Activated naive CD4-positive, alpha-beta T cell treated with anti-CD3 and anti-CD28 coated beads for 36 hours (primary cell): ENCODE measurements around the gene CCDC192. TPM values are rescaled to one million over a fixed set of nuclear protein-coding genes. Genes with fewer than 3 reads are reported as not detected.

Source experiments
- CTCF ChIA-PET: fragments of 350-600 bp; sonication (Branson Sonifier 250); formaldehyde crosslinking; loops from one replicate; lab custom pipeline; 2021; ENCODE audit warnings: antibody characterized with exemption; lab: Charles Lee
- DNase-seq: peaks from one replicate; pipeline ENCODE4 v3.0.0-alpha.2; 2020
- H3K27ac Mint-ChIP-seq: one replicate; pipeline ENCODE4 v1.8.0; 2021; ENCODE audit warnings: mild to moderate bottlenecking, mixed read lengths
- H3K27me3 Mint-ChIP-seq: one replicate; pipeline ENCODE4 v1.8.0; 2021; ENCODE audit warnings: low read depth, mixed read lengths
- H3K36me3 Mint-ChIP-seq: one replicate; pipeline ENCODE4 v1.8.0; 2021; ENCODE audit warnings: low read depth, mixed read lengths
- H3K4me1 Mint-ChIP-seq: one replicate; pipeline ENCODE4 v1.8.0; 2021; ENCODE audit warnings: low read depth, mixed read lengths
- H3K4me3 Mint-ChIP-seq: one replicate; pipeline ENCODE4 v1.8.0; 2021; ENCODE audit warnings: mild to moderate bottlenecking, moderate library complexity, mixed read lengths
- H3K9me3 Mint-ChIP-seq: one replicate; pipeline ENCODE4 v1.8.0; 2021; ENCODE audit warnings: mixed read lengths
- intact Hi-C: fragments of 100-400 bp; cut with micrococcal nuclease; formaldehyde crosslinking; loops from one replicate; pipeline ENCODE4 v1.15.1; 2023
- total RNA-seq, 2 experiments: library from RNA; stranded (reverse); gene quantifications; one replicate each; pipeline ENCODE4 v1.2.3, GENCODE V29; 2021

The CCDC192 gene
- total RNA-seq, 2 experiments from 2014 or later = not detected

DNA sequence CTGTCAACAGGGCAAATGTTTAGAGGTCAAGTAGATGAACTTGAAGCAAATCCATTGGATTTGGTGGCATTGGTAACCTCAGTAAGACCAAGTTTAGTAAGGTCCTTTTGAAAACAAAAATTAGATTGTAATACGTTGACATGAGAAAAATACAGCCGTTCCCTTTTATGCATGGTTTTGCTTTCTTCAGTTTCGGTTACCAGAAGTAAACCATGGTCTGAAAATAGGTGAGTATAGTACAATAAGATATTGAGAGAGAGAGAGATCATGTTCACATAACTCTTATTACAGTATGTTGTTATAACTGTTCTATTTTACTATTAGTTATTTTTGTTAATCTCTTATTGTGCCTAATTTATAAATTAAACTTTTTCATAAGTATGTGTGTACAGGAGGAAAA lies 223.8 kb downstream of the CCDC192 start:
- Mint-ChIP-seq H3K4me1 (no peaks in the 10 kb centered on the region), H3K27ac (no peak overlapping the region), H3K27me3 (no peaks in the 10 kb centered on the region), H3K9me3 (no peaks in the 10 kb centered on the region), H3K36me3 (no peaks in the 10 kb centered on the region), H3K4me3 (no peak overlapping the region)
- DNase-seq = no peak
- CTCF ChIA-PET = no interaction called here
- intact Hi-C loops = no loop called here

DNA sequence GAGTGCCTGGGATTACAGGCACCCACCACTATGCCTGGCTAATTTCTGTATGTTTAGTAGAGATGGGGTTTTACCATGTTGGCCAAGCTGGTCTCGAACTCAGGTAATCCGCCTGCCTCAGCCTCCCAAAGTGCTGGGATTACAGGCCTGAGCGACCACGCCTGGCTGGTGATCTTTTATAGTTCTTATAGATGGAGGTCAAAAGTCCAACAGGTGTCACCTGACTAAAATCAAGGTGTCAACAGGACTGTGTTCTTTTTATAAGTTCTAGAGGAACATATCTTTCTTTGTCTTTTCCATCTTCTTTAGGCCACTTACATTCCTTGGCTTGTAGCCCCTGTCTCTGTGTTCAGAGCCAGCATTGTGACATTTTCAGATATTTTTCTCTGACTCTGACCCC lies 224.9 kb downstream of the CCDC192 start:
- Mint-ChIP-seq H3K36me3 (no peaks in the 10 kb centered on the region), H3K27ac (no peak overlapping the region), H3K4me3 (no peak overlapping the region), H3K27me3 (no peaks in the 10 kb centered on the region), H3K9me3 (no peaks in the 10 kb centered on the region), H3K4me1 (no peaks in the 10 kb centered on the region)
- intact Hi-C loops = no loop called here
- DNase-seq = no peak
- CTCF ChIA-PET = no interaction called here

DNA sequence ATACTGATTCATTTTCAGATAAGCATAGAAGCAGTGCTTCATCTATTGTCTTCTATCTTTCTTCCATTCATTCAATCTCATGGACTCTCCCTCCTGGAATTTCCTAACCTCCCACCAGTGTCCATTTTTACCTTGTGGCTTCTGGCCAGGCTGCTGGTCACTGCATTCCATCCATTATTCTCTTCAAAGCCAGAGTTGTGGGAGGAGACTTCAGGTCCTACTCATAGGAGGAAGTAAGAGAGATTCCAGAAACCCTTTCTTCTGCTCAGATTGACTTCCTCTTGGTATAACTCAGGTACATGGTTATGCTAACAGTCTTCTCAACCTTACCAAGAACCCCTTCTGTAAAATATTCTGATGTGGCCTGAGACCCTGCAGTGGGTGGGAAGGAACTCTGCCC lies 227.1 kb downstream of the CCDC192 start:
- intact Hi-C loops = no loop called here
- no peaks in the 10 kb centered on the region for H3K9me3 Mint-ChIP-seq
- no peak overlapping the region for H3K4me3 Mint-ChIP-seq
- CTCF ChIA-PET = no interaction called here
- no peak overlapping the region for H3K27ac Mint-ChIP-seq
- H3K27me3 Mint-ChIP-seq = no peaks in the 10 kb centered on the region
- no peaks in the 10 kb centered on the region for H3K36me3 Mint-ChIP-seq
- H3K4me1 Mint-ChIP-seq = no peaks in the 10 kb centered on the region
- no peak for DNase-seq

DNA sequence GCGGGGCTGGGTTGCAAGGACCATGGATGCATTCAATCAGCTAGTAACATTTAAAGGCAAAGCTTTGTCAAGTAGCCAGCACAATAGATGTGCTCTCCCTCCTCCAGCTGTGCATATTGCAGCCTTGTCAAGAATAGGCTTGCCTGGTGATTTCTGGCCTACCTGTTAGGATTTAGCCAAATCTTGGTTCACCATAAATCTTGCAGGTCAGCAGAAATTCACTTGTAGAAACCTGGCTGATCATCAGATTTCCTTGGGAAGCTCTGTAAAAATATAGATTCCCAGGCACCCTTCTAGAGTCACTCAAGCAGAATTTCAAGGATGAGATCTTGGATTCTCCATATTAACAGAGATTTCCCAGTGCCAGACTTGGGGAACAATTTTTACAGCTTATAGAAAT lies 228.2 kb downstream of the CCDC192 start:
- Mint-ChIP-seq H3K9me3 (no peaks in the 10 kb centered on the region), H3K36me3 (no peaks in the 10 kb centered on the region), H3K27ac (no peak overlapping the region), H3K4me3 (no peak overlapping the region), H3K4me1 (no peaks in the 10 kb centered on the region), H3K27me3 (no peaks in the 10 kb centered on the region)
- CTCF ChIA-PET = no interaction called here
- intact Hi-C loops = no loop called here
- DNase-seq = no peak

DNA sequence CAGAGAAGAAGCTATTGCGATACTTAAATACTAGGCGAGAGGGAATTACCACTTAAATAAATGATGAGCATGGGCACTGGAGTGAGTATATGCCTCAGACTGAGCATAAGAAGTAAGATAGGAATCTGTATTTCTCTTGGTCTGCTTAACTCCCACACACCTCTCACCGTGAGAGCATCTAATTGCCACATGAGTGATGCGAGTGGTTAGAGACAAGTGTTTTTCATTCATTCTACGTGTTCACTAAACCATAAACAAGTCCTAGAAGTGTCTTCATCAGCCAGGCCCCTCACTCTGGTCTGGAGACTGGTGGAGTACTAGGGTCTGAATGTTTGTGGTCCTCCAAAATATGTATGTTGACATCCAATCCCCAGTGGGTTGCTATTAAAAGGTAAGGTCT lies 230.2 kb downstream of the CCDC192 start:
- Mint-ChIP-seq H3K9me3 (no peaks in the 10 kb centered on the region), H3K27ac (no peak overlapping the region), H3K27me3 (no peaks in the 10 kb centered on the region), H3K4me1 (peaks cover 3% of the 10 kb centered on the region), H3K4me3 (no peak overlapping the region), H3K36me3 (no peaks in the 10 kb centered on the region)
- no peak for DNase-seq
- CTCF ChIA-PET = no interaction called here
- intact Hi-C loops = no loop called here

DNA sequence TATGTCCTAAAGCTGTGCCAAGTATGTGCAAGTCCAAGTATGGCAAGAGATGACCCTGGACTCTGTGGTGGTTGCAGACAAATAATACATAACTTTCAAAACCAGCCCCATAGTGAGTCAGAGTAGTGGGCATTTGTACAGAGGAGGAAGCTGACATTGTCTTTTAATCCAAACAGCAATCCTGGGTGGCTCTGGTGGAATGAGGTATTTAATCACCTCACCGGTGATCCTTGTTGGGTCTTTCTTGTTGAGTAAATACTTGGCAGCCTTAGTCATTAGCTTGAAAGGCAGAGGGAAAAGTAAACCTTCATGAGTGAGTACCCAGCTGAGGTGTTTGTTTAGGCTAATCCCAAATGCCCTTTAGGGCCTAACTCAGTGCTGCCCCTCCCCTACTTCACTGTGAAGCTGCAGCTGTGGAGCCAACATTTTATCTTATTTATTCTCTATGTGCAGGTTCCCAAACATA lies 231.6 kb downstream of the CCDC192 start:
- DNase-seq = no peak
- CTCF ChIA-PET = no interaction called here
- intact Hi-C loops = no loop called here

DNA sequence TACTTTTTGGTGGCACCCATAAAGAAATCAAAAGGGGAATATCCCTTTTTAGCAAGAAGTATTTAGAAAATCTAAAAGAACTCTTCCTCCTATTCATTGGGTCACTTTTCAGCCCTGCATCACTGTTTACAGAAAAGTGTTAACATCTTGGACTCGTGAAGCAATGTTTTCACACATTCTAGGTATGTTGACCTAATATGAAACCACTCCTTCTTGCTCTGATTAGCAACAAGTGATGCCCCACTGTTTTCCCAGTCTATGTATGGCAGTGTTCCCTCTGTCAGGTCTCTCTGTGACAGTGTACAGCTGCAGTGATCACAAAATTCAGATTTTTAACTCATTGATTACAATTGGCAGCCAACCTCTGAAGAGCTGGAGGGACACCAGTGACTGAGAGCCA lies 232.2 kb downstream of the CCDC192 start:
- H3K27ac Mint-ChIP-seq = no peak overlapping the region
- peaks cover 3% of the 10 kb centered on the region for H3K4me1 Mint-ChIP-seq
- H3K4me3 Mint-ChIP-seq = no peak overlapping the region
- no peaks in the 10 kb centered on the region for H3K36me3 Mint-ChIP-seq
- no peaks in the 10 kb centered on the region for H3K27me3 Mint-ChIP-seq
- H3K9me3 Mint-ChIP-seq = no peaks in the 10 kb centered on the region
- CTCF ChIA-PET = no interaction called here
- intact Hi-C loops = no loop called here
- DNase-seq = no peak

More for the DNA sequence above, 231.6 kb downstream of the CCDC192 start:
- Mint-ChIP-seq H3K9me3 (no peaks in the 10 kb centered on the region), H3K27ac (no peak overlapping the region), H3K4me3 (no peak overlapping the region), H3K27me3 (no peaks in the 10 kb centered on the region), H3K36me3 (no peaks in the 10 kb centered on the region), H3K4me1 (peaks cover 3% of the 10 kb centered on the region)

DNA sequence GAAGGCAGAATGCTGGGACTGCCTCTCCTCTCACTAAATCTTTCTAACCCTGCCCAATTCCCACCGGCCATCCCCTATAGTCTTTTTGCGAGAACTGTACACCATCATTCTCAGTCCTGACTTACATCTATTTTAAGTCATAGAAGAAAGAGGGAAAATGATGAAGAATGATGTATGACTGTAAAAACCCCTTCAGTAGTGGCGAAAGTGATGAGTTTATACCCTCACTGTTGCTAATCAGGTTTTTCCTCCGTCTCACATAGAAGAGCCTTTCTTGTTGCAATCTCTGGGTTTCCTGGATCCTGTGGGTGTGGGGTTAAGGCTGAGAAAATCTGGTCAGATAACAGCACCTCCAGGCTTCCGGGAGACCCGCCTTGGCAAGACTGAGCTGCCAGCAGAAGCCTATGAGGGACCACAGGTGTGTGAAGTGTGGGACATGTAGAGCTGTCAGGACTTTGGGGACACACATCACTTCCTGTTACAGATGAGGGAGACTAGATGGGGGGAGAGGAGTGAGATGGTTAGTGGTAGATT lies 233.3 kb downstream of the CCDC192 start:
- Mint-ChIP-seq H3K36me3 (peaks cover 1% of the 10 kb centered on the region), H3K4me3 (no peak overlapping the region), H3K27me3 (no peaks in the 10 kb centered on the region), H3K27ac (peak overlapping the region; percentile 80), H3K9me3 (no peaks in the 10 kb centered on the region), H3K4me1 (peaks cover 4% of the 10 kb centered on the region)
- intact Hi-C loops = loop anchor here (1.0 kb wide), 1 partner anchor 147 kb away; the partner anchor contains the start of gene SLC12A2
- CTCF ChIA-PET = no interaction called here
- DNase-seq = peak; percentile 45

DNA sequence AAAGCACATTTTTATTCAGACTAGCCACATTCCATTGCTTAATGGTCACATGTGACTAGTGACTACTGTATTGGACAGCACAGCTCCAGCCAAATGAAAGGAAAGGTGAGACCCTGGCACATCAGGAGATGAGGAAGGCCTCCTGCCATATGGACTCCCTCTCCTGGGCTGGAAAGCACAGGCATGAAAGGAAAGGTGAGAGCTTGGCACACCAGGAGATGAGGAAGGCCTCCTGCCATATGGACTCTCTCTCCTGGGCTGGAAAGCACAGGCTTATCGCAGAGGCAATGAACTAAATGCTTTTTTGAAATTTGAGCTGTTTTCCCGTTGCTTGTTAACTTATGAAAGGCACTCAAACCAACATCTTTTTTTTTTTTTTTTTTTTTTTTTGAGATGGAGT lies 235.6 kb downstream of the CCDC192 start:
- Mint-ChIP-seq H3K9me3 (no peaks in the 10 kb centered on the region), H3K27ac (no peak overlapping the region), H3K4me3 (no peak overlapping the region), H3K27me3 (no peaks in the 10 kb centered on the region), H3K36me3 (peaks cover 1% of the 10 kb centered on the region), H3K4me1 (peaks cover 11% of the 10 kb centered on the region)
- CTCF ChIA-PET = no interaction called here
- DNase-seq = no peak
- intact Hi-C loops = no loop called here

DNA sequence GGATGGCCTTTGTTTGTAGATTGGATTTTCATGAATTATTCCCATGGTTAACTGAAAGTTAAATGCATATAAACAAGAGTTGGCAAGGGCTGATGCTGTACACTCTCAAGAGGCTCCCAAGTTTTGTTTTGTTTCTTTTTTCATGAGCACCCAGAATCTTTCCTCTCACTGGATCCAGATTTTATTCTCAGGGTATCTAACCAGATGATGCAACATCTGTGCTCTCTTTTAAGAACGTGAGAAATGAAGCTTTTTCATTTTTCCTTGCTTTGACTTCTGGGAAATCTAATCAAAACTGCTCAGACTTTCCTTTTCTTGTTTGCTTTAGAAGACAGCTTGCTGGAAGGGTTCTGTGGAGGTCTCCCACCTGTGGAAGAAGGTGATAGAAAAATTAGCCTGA lies 237.7 kb downstream of the CCDC192 start:
- Mint-ChIP-seq H3K4me1 (peaks cover 11% of the 10 kb centered on the region), H3K27me3 (no peaks in the 10 kb centered on the region), H3K27ac (no peak overlapping the region), H3K9me3 (no peaks in the 10 kb centered on the region), H3K36me3 (peaks cover 1% of the 10 kb centered on the region), H3K4me3 (no peak overlapping the region)
- DNase-seq = no peak
- CTCF ChIA-PET = no interaction called here
- intact Hi-C loops = no loop called here

DNA sequence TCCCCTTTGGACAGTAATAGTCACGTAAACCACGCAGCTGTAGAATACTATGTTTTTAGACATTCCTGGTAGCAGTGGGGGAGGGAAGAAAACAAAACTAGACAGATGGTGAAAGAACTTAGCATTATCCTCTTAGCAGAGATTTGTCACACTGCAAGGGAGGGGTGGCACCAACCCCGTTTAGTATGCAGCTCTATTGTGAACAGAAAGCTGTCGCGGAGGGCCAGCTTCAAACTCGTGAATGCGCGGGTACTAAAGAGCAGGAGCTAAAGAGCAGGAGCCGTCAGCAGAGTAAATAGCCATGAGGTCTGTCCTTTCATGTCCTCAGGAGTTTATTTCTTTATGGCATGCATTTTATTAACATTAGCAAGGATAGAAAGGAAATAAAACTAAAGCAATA lies 238.5 kb downstream of the CCDC192 start:
- H3K4me3 Mint-ChIP-seq = no peak overlapping the region
- intact Hi-C loops = no loop called here
- peaks cover 1% of the 10 kb centered on the region for H3K36me3 Mint-ChIP-seq
- H3K27ac Mint-ChIP-seq = no peak overlapping the region
- no peaks in the 10 kb centered on the region for H3K9me3 Mint-ChIP-seq
- peaks cover 9% of the 10 kb centered on the region for H3K4me1 Mint-ChIP-seq
- no peaks in the 10 kb centered on the region for H3K27me3 Mint-ChIP-seq
- DNase-seq = peak; percentile 10
- CTCF ChIA-PET = interaction anchor here (0.6 kb wide), 1 partner anchor 1158 kb away, joined by 3 read pairs; no protein-coding TSS in a partner anchor

DNA sequence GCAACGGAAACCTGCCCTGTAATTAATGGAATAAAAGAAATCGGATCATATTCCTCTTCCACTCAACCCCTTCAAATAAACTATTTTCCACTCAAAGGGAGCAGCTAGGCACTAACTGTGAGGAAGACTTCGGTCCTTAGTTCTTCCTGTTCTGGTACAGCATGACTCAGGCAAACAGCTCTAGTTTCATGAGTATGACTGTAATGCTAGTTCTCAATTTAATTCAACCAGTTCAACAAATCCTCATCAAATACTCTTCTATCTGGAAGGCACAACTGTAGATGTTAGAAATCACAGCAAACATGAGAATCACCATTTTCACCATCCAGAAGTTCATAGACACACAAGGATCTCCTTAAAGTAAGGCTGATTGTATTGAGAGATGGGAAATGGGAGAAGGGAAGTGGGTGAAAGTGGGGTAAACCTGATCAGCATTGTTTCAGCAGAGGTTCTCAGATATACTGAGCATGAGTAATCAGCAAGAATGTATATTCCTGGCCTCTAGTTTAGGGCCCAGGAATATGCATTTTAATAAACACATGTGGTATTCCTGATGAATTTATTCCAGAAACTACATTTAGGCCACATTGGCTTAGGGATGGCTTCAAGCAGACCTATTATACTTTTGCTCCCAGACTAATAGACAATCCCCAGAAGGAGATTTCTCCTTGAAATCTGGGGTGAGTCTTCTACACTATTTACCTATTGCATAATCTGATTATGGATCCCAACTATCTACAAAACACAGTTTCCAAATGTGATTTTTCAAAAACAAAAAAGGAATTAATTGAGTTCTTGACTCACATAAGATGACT lies 239.3 kb downstream of the CCDC192 start:
- CTCF ChIA-PET = interaction anchor here (0.6 to 0.7 kb wide), 2 partner anchors 25 to 1157 kb away, joined by 3 read pairs; no protein-coding TSS in a partner anchor
- peaks cover 1% of the 10 kb centered on the region for H3K36me3 Mint-ChIP-seq
- H3K27me3 Mint-ChIP-seq = no peaks in the 10 kb centered on the region
- no peak for DNase-seq
- H3K27ac Mint-ChIP-seq = no peak overlapping the region
- H3K4me1 Mint-ChIP-seq = peaks cover 8% of the 10 kb centered on the region
- no peaks in the 10 kb centered on the region for H3K9me3 Mint-ChIP-seq
- intact Hi-C loops = no loop called here
- H3K4me3 Mint-ChIP-seq = no peak overlapping the region

DNA sequence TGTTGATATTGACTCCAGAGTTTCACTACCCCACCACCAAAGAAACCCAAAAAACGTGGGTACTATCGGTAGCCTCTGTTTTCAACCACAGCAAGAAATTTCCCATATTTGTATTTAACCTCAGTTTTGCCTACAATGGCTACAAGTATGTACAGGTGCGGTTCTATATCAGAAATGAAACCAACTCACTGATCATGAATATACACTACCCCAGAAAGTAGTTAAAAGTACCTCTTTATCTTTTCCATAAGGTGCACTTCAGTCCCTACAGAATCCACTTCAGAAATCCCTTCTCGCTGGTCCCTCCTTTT lies 239.8 kb downstream of the CCDC192 start:
- Mint-ChIP-seq H3K36me3 (peaks cover 1% of the 10 kb centered on the region), H3K4me1 (peaks cover 8% of the 10 kb centered on the region), H3K27me3 (no peaks in the 10 kb centered on the region), H3K4me3 (no peak overlapping the region), H3K9me3 (no peaks in the 10 kb centered on the region), H3K27ac (no peak overlapping the region)
- intact Hi-C loops = no loop called here
- no peak for DNase-seq
- CTCF ChIA-PET = no interaction called here
